HepG2 (cell line): ENCODE measurements around the gene GALR3.

Experiments used
- RCOR2 ChIP-seq: IDR thresholded peaks from 2 replicates; pipeline ENCODE4 v1.6.1; 2016; ENCODE audit warnings: missing biosample characterization, missing genetic modification reagents
- TF ChIP-seq, protein P1 (sequence below): sonication (generic); formaldehyde crosslinking; IDR thresholded peaks from 2 replicates; pipeline ENCODE4 v1.5.0; 2020; ENCODE audit warnings: mild to moderate bottlenecking, missing genetic modification reagents, moderate library complexity

DNA sequence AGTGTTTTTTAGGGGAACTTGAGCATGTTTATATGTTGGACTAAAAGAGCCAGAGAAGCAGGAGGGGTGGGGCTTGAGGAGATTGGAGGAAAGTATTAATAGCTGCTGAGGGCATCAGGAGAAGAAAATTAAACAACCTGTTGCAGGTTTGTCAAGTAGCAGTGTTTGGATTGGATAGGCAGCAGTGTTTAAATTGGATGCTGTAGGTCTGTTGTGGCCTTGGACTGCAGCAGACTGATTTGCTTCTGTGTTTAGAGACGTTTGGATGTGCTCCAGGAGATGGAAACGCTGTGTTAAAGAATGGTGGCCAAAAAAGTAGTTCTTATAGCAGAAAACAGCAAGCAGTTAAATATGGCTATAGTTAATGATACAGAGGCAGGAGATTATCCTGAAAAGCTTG lies 31.8 kb downstream of the GALR3 start:
- no peak for TF ChIP-seq RCOR2
- TF ChIP-seq, protein P1, sequence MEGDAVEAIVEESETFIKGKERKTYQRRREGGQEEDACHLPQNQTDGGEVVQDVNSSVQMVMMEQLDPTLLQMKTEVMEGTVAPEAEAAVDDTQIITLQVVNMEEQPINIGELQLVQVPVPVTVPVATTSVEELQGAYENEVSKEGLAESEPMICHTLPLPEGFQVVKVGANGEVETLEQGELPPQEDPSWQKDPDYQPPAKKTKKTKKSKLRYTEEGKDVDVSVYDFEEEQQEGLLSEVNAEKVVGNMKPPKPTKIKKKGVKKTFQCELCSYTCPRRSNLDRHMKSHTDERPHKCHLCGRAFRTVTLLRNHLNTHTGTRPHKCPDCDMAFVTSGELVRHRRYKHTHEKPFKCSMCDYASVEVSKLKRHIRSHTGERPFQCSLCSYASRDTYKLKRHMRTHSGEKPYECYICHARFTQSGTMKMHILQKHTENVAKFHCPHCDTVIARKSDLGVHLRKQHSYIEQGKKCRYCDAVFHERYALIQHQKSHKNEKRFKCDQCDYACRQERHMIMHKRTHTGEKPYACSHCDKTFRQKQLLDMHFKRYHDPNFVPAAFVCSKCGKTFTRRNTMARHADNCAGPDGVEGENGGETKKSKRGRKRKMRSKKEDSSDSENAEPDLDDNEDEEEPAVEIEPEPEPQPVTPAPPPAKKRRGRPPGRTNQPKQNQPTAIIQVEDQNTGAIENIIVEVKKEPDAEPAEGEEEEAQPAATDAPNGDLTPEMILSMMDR (CRISPR knock-in tag): no peak
